SK-N-SH treated with all-trans-retinoic acid at 6 μM for 48 hours (cell line): ENCODE measurements around the gene FANCG.

ENCODE experiments used
- ARNTL ChIP-seq: fragments of 450-650 bp; formaldehyde crosslinking; IDR thresholded peaks from 2 replicates; pipeline ENCODE4 v1.5.0; 2020; ENCODE audit warnings: low read depth, mild to moderate bottlenecking, moderate library complexity, borderline replicate concordance
- BACH2 ChIP-seq: fragments of 250-450 bp; sonication (Bioruptor Pico); IDR thresholded peaks from 2 replicates; pipeline ENCODE4 v1.9.0; 2021; ENCODE audit warnings: mild to moderate bottlenecking, borderline replicate concordance
- PATZ1 ChIP-seq: fragments of 250-450 bp; sonication (Bioruptor Pico); IDR thresholded peaks from 2 replicates; pipeline ENCODE4 v1.8.0; 2020; ENCODE audit warnings: mild to moderate bottlenecking, moderate library complexity, borderline replicate concordance
- ZFP30 ChIP-seq: fragments of 450-650 bp; formaldehyde crosslinking; IDR thresholded peaks from 2 replicates; pipeline ENCODE4 v1.5.0; 2022; ENCODE audit warnings: mild to moderate bottlenecking, moderate library complexity

GRCh38 chr9:35074141-35074540 is 5.6 kb downstream of the FANCG start:
- TF ChIP-seq PATZ1 (no peak), ZFP30 (CRISPR knock-in tag) (no peak), ARNTL (CRISPR knock-in tag) (no peak), BACH2 (CRISPR knock-in tag) (no peak)
